SK-N-MC (cell line): ENCODE data around the gene RASSF3.

ENCODE experiments used
- DNase-seq: peaks from one replicate; pipeline ENCODE4 v3.0.0-alpha.2; 2011; ENCODE audit warnings: low read depth, low spot score
- H3K27ac ChIP-seq: fragments of 200-600 bp; sonication (generic); 2 replicates; pipeline ENCODE4 v1.5.1; 2016; ENCODE audit warnings: mixed run types
- H3K36me3 ChIP-seq: fragments of 200-600 bp; sonication (generic); 2 replicates; pipeline ENCODE4 v1.6.1; 2017; ENCODE audit warnings: antibody characterized with exemption, low read length, mixed read lengths; ENCODE audit not compliant: insufficient read depth
- H3K4me3 ChIP-seq: fragments of 200-600 bp; sonication (generic); 2 replicates; pipeline ENCODE4 v1.5.1; 2016
- H3K9ac ChIP-seq: fragments of 200-600 bp; sonication (generic); 2 replicates; pipeline ENCODE4 v1.8.0; 2017; ENCODE audit warnings: mixed run types, mixed read lengths; ENCODE audit not compliant: insufficient read length
- H3K9me3 ChIP-seq: fragments of 200-600 bp; sonication (generic); 2 replicates; pipeline ENCODE4 v1.6.1; 2017; ENCODE audit warnings: low read depth, mild to moderate bottlenecking, antibody characterized with exemption, low read length, moderate library complexity, mixed read lengths
- EZH2 ChIP-seq: fragments of 200-600 bp; sonication (generic); IDR thresholded peaks from one replicate; pipeline ENCODE4 v1.6.1; 2017; ENCODE audit warnings: antibody characterized with exemption
- FOXP2 ChIP-seq: optimal IDR thresholded peaks from 2 replicates; pipeline ENCODE3; 2011; ENCODE audit warnings: mild to moderate bottlenecking, moderate library complexity; ENCODE audit not compliant: insufficient read depth; ENCODE audit errors: extremely low read length, control extremely low read depth
- POLR2AphosphoS5 ChIP-seq: IDR thresholded peaks from 2 replicates; pipeline ENCODE4 v1.6.1; 2012; ENCODE audit warnings: mild to moderate bottlenecking, low read depth, low read length, borderline replicate concordance

The RASSF3 gene, protein sequence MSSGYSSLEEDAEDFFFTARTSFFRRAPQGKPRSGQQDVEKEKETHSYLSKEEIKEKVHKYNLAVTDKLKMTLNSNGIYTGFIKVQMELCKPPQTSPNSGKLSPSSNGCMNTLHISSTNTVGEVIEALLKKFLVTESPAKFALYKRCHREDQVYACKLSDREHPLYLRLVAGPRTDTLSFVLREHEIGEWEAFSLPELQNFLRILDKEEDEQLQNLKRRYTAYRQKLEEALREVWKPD

DNA sequence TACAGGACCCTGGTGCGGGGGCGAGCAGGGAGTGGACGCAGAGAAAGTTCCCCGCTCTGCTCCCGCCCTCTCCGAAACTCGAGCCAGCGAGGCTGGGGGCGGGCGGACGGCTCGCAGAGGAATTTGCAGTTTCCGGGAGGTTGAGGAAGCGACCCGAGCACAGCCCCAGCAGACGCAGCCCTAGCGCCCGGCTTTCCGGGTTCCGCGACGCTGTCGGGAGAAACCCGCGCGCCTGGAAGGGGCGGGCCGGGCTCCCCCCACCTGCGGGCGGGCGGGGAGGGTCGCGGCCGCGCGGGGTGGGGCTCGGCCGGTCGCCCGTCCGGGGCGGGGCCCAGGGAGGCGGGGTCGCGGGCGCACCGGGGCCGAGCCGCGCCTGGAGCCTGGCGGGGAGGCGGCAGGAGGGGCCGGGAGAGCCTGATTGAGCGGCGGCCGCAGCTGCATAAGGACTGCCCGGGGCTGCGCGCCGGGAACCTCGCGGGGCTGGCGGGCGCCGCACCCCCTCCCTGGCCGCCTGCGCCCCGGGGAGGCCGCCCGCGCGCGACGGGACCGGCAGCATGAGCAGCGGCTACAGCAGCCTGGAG is at the start of gene RASSF3:
RASSF3 (plus strand) TSS at position 417 of the 581 bp plus-strand sequence; CDS start at position 555, 138 bp downstream.
- no peak for DNase-seq
- TF ChIP-seq FOXP2: no peak
- TF ChIP-seq POLR2AphosphoS5: peak; percentile 72
- H3K9ac ChIP-seq: peak within 1 kb of the TSS; percentile 84
- no peaks in the 10 kb centered on the region for H3K36me3 ChIP-seq
- peak within 1 kb of the TSS; percentile 96 for H3K4me3 ChIP-seq
- no peak within 1 kb of the TSS; the same call in 1 of the 2 replicates for H3K27ac ChIP-seq
- no peaks in the 10 kb centered on the region for H3K9me3 ChIP-seq

DNA sequence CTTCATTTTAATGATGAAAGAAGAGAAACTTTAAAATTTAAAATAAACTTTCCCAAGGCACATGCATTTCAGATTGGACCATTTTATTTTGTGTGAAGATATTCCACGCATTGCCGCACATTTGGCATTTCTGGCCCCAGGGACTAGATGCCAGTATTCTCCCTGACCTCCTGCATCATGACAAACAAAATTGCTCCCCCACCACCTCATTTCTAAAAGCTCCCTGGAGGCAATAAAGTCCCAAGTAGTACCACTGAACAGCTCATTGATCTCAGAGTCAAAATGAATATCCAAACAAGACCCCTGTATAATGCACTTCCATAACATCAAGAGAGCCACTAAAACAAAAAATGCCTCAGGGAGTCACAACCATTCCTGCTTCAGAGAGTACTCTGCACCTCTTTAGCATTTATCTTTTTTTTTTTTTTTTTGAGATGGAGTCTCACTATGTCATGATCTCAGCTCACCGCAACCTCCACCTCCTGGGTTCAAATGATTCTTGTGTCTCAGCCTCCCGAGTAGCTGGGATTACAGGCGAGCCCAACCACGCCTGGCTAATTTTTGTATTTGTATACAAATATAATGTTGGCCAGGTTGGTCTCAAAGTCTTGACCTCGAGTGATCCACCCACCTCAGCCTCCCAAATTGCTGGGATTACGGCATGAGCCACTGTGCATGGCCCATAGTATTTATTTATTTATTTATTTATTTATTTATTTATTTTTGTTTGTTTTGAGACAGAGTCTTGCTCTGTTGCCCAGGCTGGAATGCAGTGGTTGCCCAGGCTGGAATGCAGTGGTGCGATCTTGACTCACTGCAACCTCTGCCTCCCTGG is 48.8 kb upstream of the RASSF3 start:
- Histone ChIP-seq H3K4me3 (no peak overlapping the region), H3K9me3 (no peaks in the 10 kb centered on the region), H3K27ac (no peak overlapping the region), H3K36me3 (no peaks in the 10 kb centered on the region), H3K9ac (no peak overlapping the region)
- no peak for DNase-seq
- TF ChIP-seq EZH2: no peak
- no peak for TF ChIP-seq FOXP2
- TF ChIP-seq POLR2AphosphoS5: no peak

DNA sequence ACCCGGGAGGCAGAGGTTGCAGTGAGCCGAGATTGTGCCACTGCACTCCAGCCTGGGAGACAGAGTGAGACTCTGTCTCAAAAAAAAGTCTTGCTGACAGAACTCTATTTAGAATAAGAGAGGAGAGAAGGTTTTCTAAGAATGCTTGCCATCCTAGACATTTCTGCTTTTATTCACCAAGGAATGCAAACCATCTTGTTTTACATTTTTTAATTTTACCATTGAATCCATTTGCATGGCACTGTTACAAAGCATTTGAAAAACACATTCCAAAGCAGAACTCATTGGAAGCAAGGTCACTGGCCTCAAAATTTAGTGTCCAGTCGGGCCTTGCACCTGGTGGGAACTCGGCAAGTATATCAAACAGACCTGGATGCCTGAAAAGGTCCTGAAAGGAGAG is 44.2 kb upstream of the RASSF3 start:
- Histone ChIP-seq H3K4me3 (no peak overlapping the region), H3K27ac (no peak overlapping the region), H3K9me3 (no peaks in the 10 kb centered on the region), H3K9ac (no peak overlapping the region), H3K36me3 (no peaks in the 10 kb centered on the region)
- TF ChIP-seq POLR2AphosphoS5 (no peak), EZH2 (no peak), FOXP2 (no peak)
- no peak for DNase-seq

DNA sequence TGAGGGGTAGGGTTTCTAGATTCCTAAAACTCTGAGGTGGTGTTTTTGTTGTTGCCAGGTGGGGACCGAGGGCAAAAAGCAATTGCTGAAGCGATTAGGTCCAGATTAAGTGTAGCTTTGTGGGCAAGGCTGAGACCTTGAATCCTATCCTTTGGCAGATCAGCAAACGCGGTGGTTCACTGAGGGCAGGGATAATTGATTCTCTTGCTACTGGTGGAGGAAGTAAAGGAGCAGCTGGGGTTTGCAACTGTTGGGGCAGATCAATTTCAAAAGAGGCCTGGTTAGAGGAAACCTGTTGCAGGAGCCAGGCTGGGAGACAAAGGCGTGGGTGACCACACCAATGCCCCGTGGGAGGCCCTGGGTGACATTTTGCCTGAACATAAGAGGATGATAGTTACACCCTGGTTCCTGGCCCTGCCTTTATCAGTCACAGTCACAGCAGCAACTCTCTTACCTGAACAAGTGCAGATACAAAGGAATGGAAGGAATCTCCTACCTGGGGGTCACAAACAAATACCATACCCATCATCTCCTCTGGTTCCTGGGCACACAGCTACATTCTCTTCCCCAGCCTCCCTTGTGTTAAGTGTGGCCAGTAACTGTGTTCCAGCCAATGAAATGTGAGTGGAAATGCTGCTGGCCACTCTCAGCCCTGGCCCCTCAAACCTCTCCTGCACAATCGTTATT is 43.3 kb upstream of the RASSF3 start:
- no peak overlapping the region for H3K9ac ChIP-seq
- no peaks in the 10 kb centered on the region for H3K9me3 ChIP-seq
- no peaks in the 10 kb centered on the region for H3K36me3 ChIP-seq
- H3K27ac ChIP-seq: no peak overlapping the region
- TF ChIP-seq POLR2AphosphoS5: no peak
- no peak for TF ChIP-seq EZH2
- TF ChIP-seq FOXP2: no peak
- DNase-seq: no peak
- H3K4me3 ChIP-seq: no peak overlapping the region

DNA sequence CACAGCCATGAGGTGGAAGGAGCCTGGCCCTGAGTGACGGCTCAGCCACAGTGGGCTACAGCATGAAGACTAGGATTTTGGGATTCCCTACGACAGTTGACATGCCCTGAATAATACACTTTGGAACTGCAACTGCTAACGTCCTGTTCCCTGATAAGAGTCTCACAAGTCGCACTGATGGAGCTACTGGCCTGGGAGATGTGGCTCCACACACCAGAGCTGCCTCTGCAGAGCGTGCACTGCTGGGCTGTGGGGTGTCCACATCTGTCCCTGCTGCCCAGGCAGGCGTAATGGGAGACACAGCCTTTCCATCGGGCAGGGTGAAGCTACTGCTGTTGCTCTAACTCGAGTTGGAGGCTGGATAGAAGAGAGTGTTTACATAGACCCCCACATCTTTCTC is 42.7 kb upstream of the RASSF3 start:
- TF ChIP-seq POLR2AphosphoS5: no peak
- no peak for TF ChIP-seq FOXP2
- TF ChIP-seq EZH2: no peak
- H3K4me3 ChIP-seq: no peak overlapping the region
- no peak overlapping the region for H3K9ac ChIP-seq
- no peak for DNase-seq
- no peaks in the 10 kb centered on the region for H3K9me3 ChIP-seq
- H3K36me3 ChIP-seq: no peaks in the 10 kb centered on the region
- H3K27ac ChIP-seq: no peak overlapping the region

DNA sequence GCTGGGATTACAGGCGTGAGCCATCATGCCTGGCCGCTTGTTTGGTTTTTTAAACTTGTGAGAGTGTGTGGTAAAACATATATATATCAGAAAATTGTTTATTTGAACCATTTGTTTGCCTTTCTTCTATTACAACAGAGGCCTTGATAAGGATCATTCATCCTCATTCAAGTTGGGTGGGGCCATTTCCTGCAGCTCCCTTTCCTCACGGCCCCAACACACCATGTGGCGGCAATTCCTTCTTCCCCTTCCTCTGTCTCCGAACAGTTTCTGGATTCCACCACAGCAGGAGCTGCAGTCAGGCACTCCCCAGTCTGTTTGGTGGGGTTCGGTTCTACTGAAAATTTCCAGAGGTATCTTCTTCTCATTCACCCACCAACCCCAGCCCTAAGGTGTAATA is 42.0 kb upstream of the RASSF3 start:
- DNase-seq: peak; percentile 20
- no peak for TF ChIP-seq EZH2
- TF ChIP-seq POLR2AphosphoS5: no peak
- TF ChIP-seq FOXP2: no peak
- H3K4me3 ChIP-seq: no peak overlapping the region
- H3K9me3 ChIP-seq: no peaks in the 10 kb centered on the region
- H3K9ac ChIP-seq: no peak overlapping the region
- H3K36me3 ChIP-seq: no peaks in the 10 kb centered on the region
- no peak overlapping the region for H3K27ac ChIP-seq

DNA sequence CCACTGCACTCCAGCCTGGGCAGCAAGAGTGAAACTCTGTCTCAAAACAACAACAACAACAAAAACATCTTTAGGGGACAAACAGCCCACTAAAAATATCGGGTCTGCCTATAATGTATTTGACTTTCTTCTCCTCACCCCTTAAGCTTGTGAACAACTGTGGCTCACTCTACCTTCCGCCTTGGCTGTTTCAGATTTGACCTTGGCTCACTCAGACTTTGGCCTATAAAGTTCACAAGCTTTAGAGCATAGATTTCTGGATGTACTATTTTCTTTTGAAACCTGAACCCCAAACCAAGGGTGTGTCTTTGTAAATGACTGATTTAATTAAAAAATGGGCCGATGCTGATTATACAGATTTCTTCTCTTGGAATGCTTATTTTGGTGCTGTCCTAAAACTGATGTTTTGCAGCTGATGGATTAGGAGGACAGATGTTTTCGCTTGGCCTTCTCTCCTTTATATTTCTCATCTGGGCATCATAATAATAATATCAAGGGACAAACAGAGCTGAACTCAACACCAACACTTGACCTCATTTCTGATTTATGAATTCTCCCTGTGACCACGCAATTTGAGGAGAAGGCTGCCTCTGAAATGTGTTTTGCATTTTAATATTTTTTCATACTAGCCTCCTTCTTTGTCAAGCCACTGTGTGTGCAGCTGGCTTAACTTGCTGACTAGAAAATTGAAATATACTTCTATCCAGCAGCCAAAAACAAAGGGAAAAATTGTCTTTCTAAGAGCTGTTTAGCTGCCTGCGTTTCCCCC is 40.2 kb upstream of the RASSF3 start:
- Histone ChIP-seq H3K27ac (no peak overlapping the region), H3K9me3 (0 out of 2 replicates have a peak, but pooled peaks cover 2% of the 10 kb centered on the region), H3K4me3 (no peak overlapping the region), H3K36me3 (no peaks in the 10 kb centered on the region), H3K9ac (no peak overlapping the region)
- no peak for DNase-seq
- no peak for TF ChIP-seq EZH2
- no peak for TF ChIP-seq FOXP2
- TF ChIP-seq POLR2AphosphoS5: no peak
